HG02970 (cell line): ENCODE measurements around the gene COL5A3.
"Not testable (repeated sequence)": the region's sequence is repeated elsewhere in the genome, so short reads cannot be mapped to it uniquely, and the experiment has no call there.

Source experiments
- ATAC-seq: cut with Tn5 transposase; IDR thresholded peaks from one replicate; pipeline ENCODE4 v1.9.1; 2021; ENCODE audit warnings: mild to moderate bottlenecking, moderate library complexity, moderate number of reproducible peaks; ENCODE audit not compliant: unreplicated experiment, low FRiP score

The COL5A3 gene

GRCh38 chr19:9941671-9942070, 68.6 kb downstream of the COL5A3 start:
- no peak for ATAC-seq

- no peak for ATAC-seq
Observed at GRCh38 chr19:9941231-9941630, 69.1 kb downstream of the COL5A3 start.

GRCh38 chr19:9940778-9941177, 69.5 kb downstream of the COL5A3 start:
- ATAC-seq: no peak

GRCh38 chr19:9939301-9939913, 70.9 kb downstream of the COL5A3 start:
- ATAC-seq: no peak

- ATAC-seq: no peak
Observed at GRCh38 chr19:9937001-9937411, 73.3 kb downstream of the COL5A3 start.

GRCh38 chr19:9936326-9937000, 73.8 kb downstream of the COL5A3 start, which contains the start of gene OLFM2:
Gene OLFM2, minus strand, starts transcription at chr19:9936515. Its CDS starts 149 bp downstream, at chr19:9936366.
- ATAC-seq: no peak

GRCh38 chr19:9935506-9936325, 74.6 kb downstream of the COL5A3 start:
- ATAC-seq: no peak

GRCh38 chr19:9934132-9934950, 76.0 kb downstream of the COL5A3 start:
- no peak for ATAC-seq

- no peak for ATAC-seq
Observed at GRCh38 chr19:9932835-9933234, 77.5 kb downstream of the COL5A3 start.

GRCh38 chr19:9931629-9932028, 78.7 kb downstream of the COL5A3 start:
- no peak for ATAC-seq

- ATAC-seq: no peak
Observed at GRCh38 chr19:9923440-9923839, 86.9 kb downstream of the COL5A3 start.

- not testable (repeated sequence) for ATAC-seq
Observed at GRCh38 chr19:9922782-9923379, 87.4 kb downstream of the COL5A3 start.

- ATAC-seq: no peak
Observed at GRCh38 chr19:9917321-9917720, 93.0 kb downstream of the COL5A3 start.

- ATAC-seq: no peak
Observed at GRCh38 chr19:9916719-9917118, 93.6 kb downstream of the COL5A3 start.

- no peak for ATAC-seq
Observed at GRCh38 chr19:9914315-9915207, 95.7 kb downstream of the COL5A3 start.

- ATAC-seq: no peak
Observed at GRCh38 chr19:9914001-9914314, 96.3 kb downstream of the COL5A3 start.

- no peak for ATAC-seq
Observed at GRCh38 chr19:9913237-9914000, 96.9 kb downstream of the COL5A3 start.

- no peak for ATAC-seq
Observed at GRCh38 chr19:9912551-9913236, 97.6 kb downstream of the COL5A3 start.
